GM06990 (cell line): ENCODE results near the gene AHNAK2.

Experiments
- DNase-seq: peaks from one replicate; pipeline ENCODE4 v3.0.0-alpha.2; 2011; ENCODE audit not compliant: insufficient read length; ENCODE audit errors: extremely low read depth
- H3K27me3 ChIP-seq: replicated peaks from 2 replicates; pipeline ENCODE4 v1.6.0; 2011; ENCODE audit warnings: low read length; ENCODE audit not compliant: control insufficient read depth, insufficient read depth
- H3K36me3 ChIP-seq: 2 replicates; pipeline ENCODE4 v1.5.1; 2011; ENCODE audit warnings: low read length; ENCODE audit not compliant: control insufficient read depth, insufficient read depth
- H3K4me3 ChIP-seq: replicated peaks from 2 replicates; pipeline ENCODE4 v1.5.1; 2011; ENCODE audit warnings: low read depth, mild to moderate bottlenecking, control low read depth, low read length
- CTCF ChIP-seq: IDR thresholded peaks from 2 replicates; pipeline ENCODE4 v1.5.1; 2011; ENCODE audit warnings: low read length, control low read depth, mild to moderate bottlenecking, inconsistent platforms; ENCODE audit not compliant: insufficient read depth, poor library complexity, severe bottlenecking

Gene AHNAK2

GRCh38 chr14:104931304-104931770 is 46.8 kb downstream of the AHNAK2 start:
- H3K4me3 ChIP-seq, result no peak overlapping the region
- no peaks in the 10 kb centered on the region for H3K36me3 ChIP-seq
- no peak for DNase-seq
- no peak for TF ChIP-seq CTCF
- peaks cover 4% of the 10 kb centered on the region for H3K27me3 ChIP-seq

GRCh38 chr14:104930526-104931303 is 47.5 kb downstream of the AHNAK2 start:
- TF ChIP-seq CTCF, result no peak
- no peaks in the 10 kb centered on the region for H3K36me3 ChIP-seq
- no peak for DNase-seq

GRCh38 chr14:104929268-104930230 is 48.6 kb downstream of the AHNAK2 start:
- Histone ChIP-seq H3K4me3 (no peak overlapping the region), H3K36me3 (no peaks in the 10 kb centered on the region), H3K27me3 (peaks cover 2% of the 10 kb centered on the region; the same call in 1 of the 2 replicates)
- DNase-seq, result no peak
- TF ChIP-seq CTCF, result no peak

More at GRCh38 chr14:104930526-104931303, 47.5 kb downstream of the AHNAK2 start:
- H3K4me3 ChIP-seq, result no peak overlapping the region
- H3K27me3 ChIP-seq, result peaks cover 2% of the 10 kb centered on the region; the same call in 1 of the 2 replicates

- Histone ChIP-seq H3K4me3 (no peak overlapping the region), H3K27me3 (no peaks in the 10 kb centered on the region), H3K36me3 (no peaks in the 10 kb centered on the region)
- no peak for TF ChIP-seq CTCF
- DNase-seq, result no peak
These were observed 49.6 kb downstream of the AHNAK2 start for GRCh38 chr14:104928391-104929133.

- no peaks in the 10 kb centered on the region for H3K36me3 ChIP-seq
- peak; percentile 10 for TF ChIP-seq CTCF
- no peak for DNase-seq
These were observed 50.3 kb downstream of the AHNAK2 start for GRCh38 chr14:104927901-104928300.

More at GRCh38 chr14:104927901-104928300, 50.3 kb downstream of the AHNAK2 start:
- Histone ChIP-seq H3K27me3 (no peaks in the 10 kb centered on the region), H3K4me3 (no peak overlapping the region)
